Activated naive CD4-positive, alpha-beta T cell treated with anti-CD3 and anti-CD28 coated beads, Interleukin-2, amount 10 ng/mL, durations not matched to agents 7 days and 5 days (primary cell): ENCODE measurements around the gene GSS.

Experiments
- CTCF ChIA-PET: fragments of 350-600 bp; sonication (Branson Sonifier 250); formaldehyde crosslinking; loops from one replicate; lab custom pipeline; 2021; ENCODE audit warnings: antibody characterized with exemption; lab: Charles Lee
- DNase-seq: peaks from one replicate; pipeline ENCODE4 v3.0.0-alpha.2; 2020
- H3K27ac Mint-ChIP-seq: one replicate; pipeline ENCODE4 v1.8.0; 2021; ENCODE audit warnings: mild to moderate bottlenecking, moderate library complexity, mixed read lengths
- H3K27me3 Mint-ChIP-seq: one replicate; pipeline ENCODE4 v1.8.0; 2021; ENCODE audit warnings: mild to moderate bottlenecking, mixed read lengths
- H3K36me3 Mint-ChIP-seq: one replicate; pipeline ENCODE4 v1.8.0; 2021; ENCODE audit warnings: mixed read lengths
- H3K4me1 Mint-ChIP-seq: one replicate; pipeline ENCODE4 v1.8.0; 2021; ENCODE audit warnings: mixed read lengths
- H3K4me3 Mint-ChIP-seq: one replicate; pipeline ENCODE4 v1.8.0; 2021; ENCODE audit warnings: mild to moderate bottlenecking, moderate library complexity, mixed read lengths
- H3K9me3 Mint-ChIP-seq: one replicate; pipeline ENCODE4 v1.8.0; 2021; ENCODE audit warnings: mixed read lengths

Gene GSS

GRCh38 chr20:34997774-34998173 lies 42.2 kb upstream of the GSS start:
- H3K9me3 Mint-ChIP-seq = no peaks in the 10 kb centered on the region
- no peak for DNase-seq
- H3K27me3 Mint-ChIP-seq = no peaks in the 10 kb centered on the region
- peaks cover 27% of the 10 kb centered on the region for H3K36me3 Mint-ChIP-seq
- no peak overlapping the region for H3K27ac Mint-ChIP-seq
- CTCF ChIA-PET = interaction anchor here (1.3 kb wide), 1 partner anchor 124 kb away, joined by 5 read pairs; no protein-coding TSS in a partner anchor
- H3K4me3 Mint-ChIP-seq = no peak overlapping the region
- H3K4me1 Mint-ChIP-seq = no peaks in the 10 kb centered on the region

DNA sequence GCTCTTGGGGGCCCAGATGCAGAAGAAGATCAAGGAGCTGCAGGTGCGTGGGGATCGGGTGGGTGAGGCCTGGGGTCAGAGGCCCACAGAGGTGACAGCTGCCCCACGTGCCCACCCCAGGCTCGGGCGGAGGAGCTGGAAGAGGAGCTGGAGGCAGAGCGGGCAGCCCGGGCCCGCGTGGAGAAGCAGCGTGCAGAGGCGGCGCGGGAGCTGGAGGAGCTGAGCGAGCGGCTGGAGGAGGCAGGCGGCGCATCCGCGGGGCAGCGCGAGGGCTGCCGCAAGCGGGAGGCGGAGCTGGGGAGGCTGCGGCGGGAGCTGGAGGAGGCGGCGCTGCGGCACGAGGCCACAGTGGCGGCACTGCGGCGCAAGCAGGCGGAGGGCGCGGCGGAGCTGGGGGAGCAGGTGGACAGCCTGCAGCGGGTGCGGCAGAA lies 41.5 kb upstream of the GSS start:
- no peaks in the 10 kb centered on the region for H3K4me1 Mint-ChIP-seq
- no peak overlapping the region for H3K27ac Mint-ChIP-seq
- peak; percentile 25 for DNase-seq
- no peaks in the 10 kb centered on the region for H3K27me3 Mint-ChIP-seq
- no peak overlapping the region for H3K4me3 Mint-ChIP-seq
- H3K36me3 Mint-ChIP-seq = peaks cover 27% of the 10 kb centered on the region
- H3K9me3 Mint-ChIP-seq = no peaks in the 10 kb centered on the region
- CTCF ChIA-PET = interaction anchor here (1.3 kb wide), 1 partner anchor 123 kb away, joined by 5 read pairs; no protein-coding TSS in a partner anchor

- peaks cover 27% of the 10 kb centered on the region for H3K36me3 Mint-ChIP-seq
- no peaks in the 10 kb centered on the region for H3K4me1 Mint-ChIP-seq
- no peak overlapping the region for H3K4me3 Mint-ChIP-seq
- no peaks in the 10 kb centered on the region for H3K27me3 Mint-ChIP-seq
- no peak overlapping the region for H3K27ac Mint-ChIP-seq
- no peak for DNase-seq
- CTCF ChIA-PET = interaction anchor here (1.3 kb wide), 1 partner anchor 123 kb away, joined by 5 read pairs; no protein-coding TSS in a partner anchor
- H3K9me3 Mint-ChIP-seq = no peaks in the 10 kb centered on the region
Measured at GRCh38 chr20:34996243-34997028, 40.8 kb upstream of the GSS start.

- CTCF ChIA-PET = interaction anchor here (1.0 kb wide), 1 partner anchor 121 kb away, joined by 3 read pairs; no protein-coding TSS in a partner anchor
- Mint-ChIP-seq H3K27me3 (no peaks in the 10 kb centered on the region), H3K4me3 (no peak overlapping the region), H3K27ac (peak overlapping the region; percentile 19), H3K36me3 (peaks cover 24% of the 10 kb centered on the region), H3K4me1 (no peaks in the 10 kb centered on the region), H3K9me3 (no peaks in the 10 kb centered on the region)
- DNase-seq = no peak
Measured at GRCh38 chr20:34995696-34996095, 40.1 kb upstream of the GSS start.

- Mint-ChIP-seq H3K4me3 (no peak overlapping the region), H3K27ac (peak overlapping the region; percentile 42), H3K9me3 (no peaks in the 10 kb centered on the region), H3K36me3 (peaks cover 23% of the 10 kb centered on the region), H3K27me3 (no peaks in the 10 kb centered on the region), H3K4me1 (no peaks in the 10 kb centered on the region)
- CTCF ChIA-PET = interaction anchor here (1.0 kb wide), 1 partner anchor 120 kb away, joined by 3 read pairs; no protein-coding TSS in a partner anchor
- DNase-seq = no peak
Measured at GRCh38 chr20:34995192-34995591, 39.6 kb upstream of the GSS start.

- H3K36me3 Mint-ChIP-seq = peaks cover 23% of the 10 kb centered on the region
- H3K27ac Mint-ChIP-seq = peak overlapping the region; percentile 42
- CTCF ChIA-PET = interaction anchor here (1.0 kb wide), 1 partner anchor 120 kb away, joined by 3 read pairs; no protein-coding TSS in a partner anchor
- DNase-seq = no peak
- no peaks in the 10 kb centered on the region for H3K27me3 Mint-ChIP-seq
- H3K4me1 Mint-ChIP-seq = no peaks in the 10 kb centered on the region
- H3K4me3 Mint-ChIP-seq = no peak overlapping the region
- H3K9me3 Mint-ChIP-seq = no peaks in the 10 kb centered on the region
Measured at GRCh38 chr20:34994509-34995131, 39.0 kb upstream of the GSS start.

GRCh38 chr20:34993941-34994508 lies 38.4 kb upstream of the GSS start:
- H3K36me3 Mint-ChIP-seq = peaks cover 19% of the 10 kb centered on the region
- no peaks in the 10 kb centered on the region for H3K4me1 Mint-ChIP-seq
- H3K9me3 Mint-ChIP-seq = no peaks in the 10 kb centered on the region
- H3K27me3 Mint-ChIP-seq = no peaks in the 10 kb centered on the region
- CTCF ChIA-PET = no interaction called here
- DNase-seq = no peak
- H3K4me3 Mint-ChIP-seq = no peak overlapping the region
- no peak overlapping the region for H3K27ac Mint-ChIP-seq

GRCh38 chr20:34992751-34993417 lies 37.3 kb upstream of the GSS start:
- H3K4me3 Mint-ChIP-seq = no peak overlapping the region
- no peaks in the 10 kb centered on the region for H3K4me1 Mint-ChIP-seq
- DNase-seq = no peak
- H3K36me3 Mint-ChIP-seq = peaks cover 11% of the 10 kb centered on the region
- no peaks in the 10 kb centered on the region for H3K9me3 Mint-ChIP-seq
- H3K27ac Mint-ChIP-seq = no peak overlapping the region
- CTCF ChIA-PET = no interaction called here
- H3K27me3 Mint-ChIP-seq = no peaks in the 10 kb centered on the region

GRCh38 chr20:34990661-34991214 lies 35.1 kb upstream of the GSS start:
- Mint-ChIP-seq H3K4me1 (no peaks in the 10 kb centered on the region), H3K36me3 (peaks cover 2% of the 10 kb centered on the region), H3K9me3 (no peaks in the 10 kb centered on the region), H3K4me3 (no peak overlapping the region), H3K27me3 (peaks cover 10% of the 10 kb centered on the region), H3K27ac (no peak overlapping the region)
- CTCF ChIA-PET = no interaction called here
- DNase-seq = no peak

- Mint-ChIP-seq H3K27ac (no peak overlapping the region), H3K27me3 (peaks cover 15% of the 10 kb centered on the region), H3K4me3 (no peak overlapping the region), H3K9me3 (no peaks in the 10 kb centered on the region), H3K36me3 (no peaks in the 10 kb centered on the region), H3K4me1 (peaks cover under 1% of the 10 kb centered on the region)
- CTCF ChIA-PET = no interaction called here
- no peak for DNase-seq
Measured at GRCh38 chr20:34990231-34990630, 34.6 kb upstream of the GSS start.

DNA sequence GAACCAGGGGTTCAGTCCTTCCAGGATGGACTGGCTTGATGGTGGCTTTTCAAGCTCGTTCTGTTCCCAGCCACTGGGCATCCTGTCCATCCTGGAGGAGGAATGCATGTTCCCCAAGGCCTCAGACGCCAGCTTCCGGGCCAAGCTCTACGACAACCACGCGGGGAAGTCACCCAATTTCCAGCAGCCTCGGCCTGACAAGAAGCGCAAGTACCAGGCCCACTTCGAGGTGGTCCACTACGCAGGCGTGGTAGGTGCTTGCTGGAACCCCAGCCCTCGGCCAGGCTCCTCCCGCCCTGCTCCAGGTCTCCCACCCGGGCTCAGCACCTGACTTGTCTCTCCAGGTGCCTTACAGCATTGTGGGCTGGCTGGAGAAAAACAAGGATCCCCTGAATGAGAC lies 34.1 kb upstream of the GSS start:
- H3K27me3 Mint-ChIP-seq = peaks cover 19% of the 10 kb centered on the region
- DNase-seq = no peak
- peaks cover 2% of the 10 kb centered on the region for H3K4me1 Mint-ChIP-seq
- H3K36me3 Mint-ChIP-seq = no peaks in the 10 kb centered on the region
- no peak overlapping the region for H3K27ac Mint-ChIP-seq
- no peak overlapping the region for H3K4me3 Mint-ChIP-seq
- no peaks in the 10 kb centered on the region for H3K9me3 Mint-ChIP-seq
- CTCF ChIA-PET = no interaction called here

DNA sequence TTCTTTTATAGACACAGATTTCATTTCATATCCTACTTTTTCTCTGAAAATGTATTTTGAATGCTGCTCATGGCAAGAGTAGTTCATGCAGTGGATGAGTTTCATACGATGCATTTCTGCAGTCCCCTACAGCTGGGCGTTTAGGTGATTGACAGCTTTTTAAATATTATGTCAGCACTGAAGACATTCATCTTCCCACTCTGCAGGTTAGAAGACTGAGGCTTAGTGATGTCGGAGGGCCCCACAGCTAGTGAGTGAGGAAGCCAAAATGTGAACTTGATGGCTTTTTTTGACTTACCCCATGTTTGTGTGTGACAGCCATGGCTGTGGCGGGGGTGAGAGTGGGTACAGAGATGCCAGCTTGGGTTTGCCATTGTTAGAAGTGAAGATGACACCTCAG lies 33.5 kb upstream of the GSS start:
- Mint-ChIP-seq H3K4me1 (peaks cover 2% of the 10 kb centered on the region), H3K36me3 (no peaks in the 10 kb centered on the region), H3K4me3 (no peak overlapping the region), H3K9me3 (no peaks in the 10 kb centered on the region), H3K27me3 (peaks cover 21% of the 10 kb centered on the region), H3K27ac (peak overlapping the region; percentile 45)
- DNase-seq = no peak
- CTCF ChIA-PET = no interaction called here

- H3K4me3 Mint-ChIP-seq = no peak overlapping the region
- peaks cover 2% of the 10 kb centered on the region for H3K4me1 Mint-ChIP-seq
- H3K27ac Mint-ChIP-seq = no peak overlapping the region
- no peaks in the 10 kb centered on the region for H3K36me3 Mint-ChIP-seq
- H3K9me3 Mint-ChIP-seq = no peaks in the 10 kb centered on the region
- CTCF ChIA-PET = interaction anchor here (0.7 kb wide), 1 partner anchor 450 kb away, joined by 4 read pairs; the partner anchor contains the start of gene GDF5
- H3K27me3 Mint-ChIP-seq = peaks cover 31% of the 10 kb centered on the region
- no peak for DNase-seq
Measured at GRCh38 chr20:34988191-34988540, 32.6 kb upstream of the GSS start.
